ENCODE measurements around the gene KIF18B.

GRCh38 chr17:44917456-44917855, 30.1 kb downstream of the KIF18B start:
- TF ChIP-seq CTCF (IDR thresholded peaks at IDR 0.05): no peak
- no peak for TF ChIP-seq POLR2A (IDR thresholded peaks at IDR 0.05)

Data from heart left ventricle (tissue), 13 donors.